HepG2 (cell line): ENCODE measurements around the gene PSD4. TPM values are rescaled to one million over a fixed set of nuclear protein-coding genes. Genes with fewer than 3 reads are reported as not detected.

Experiments used
- CBX2 ChIP-seq, 2 experiments: fragments of 200-600 bp in 1 of 2; sonication (generic); formaldehyde crosslinking in 1 of 2; IDR thresholded peaks; 2 replicates each; pipeline versions ENCODE4 v1.7.0 to v1.8.1; 2018 to 2022; ENCODE audit warnings: low read depth in 2 of 2, low read length in 1 of 2, mild to moderate bottlenecking in 1 of 2, missing genetic modification reagents in 1 of 2
- GABPA ChIP-seq, 2 experiments: IDR thresholded peaks; 2 replicates each; pipeline ENCODE4 v1.6.1; 2011 to 2016; ENCODE audit warnings: low read depth in 2 of 2, low read length in 1 of 2, missing biosample characterization in 1 of 2, missing genetic modification characterization in 1 of 2
- HNF4A ChIP-seq: sonication (generic); formaldehyde crosslinking; IDR thresholded peaks from 2 replicates; pipeline ENCODE4 v1.4.0; 2020; ENCODE audit warnings: missing genetic modification reagents
- HNRNPUL1 ChIP-seq: fragments of 200-400 bp; formaldehyde crosslinking; IDR thresholded peaks from 2 replicates; pipeline ENCODE4 v1.6.1; 2017; ENCODE audit warnings: low read depth, mild to moderate bottlenecking, low read length, moderate library complexity
- KAT8 ChIP-seq: IDR thresholded peaks from 2 replicates; pipeline ENCODE4 v1.6.1; 2016; ENCODE audit warnings: missing genetic modification reagents, missing compliant biosample characterization
- KDM2A ChIP-seq: sonication (generic); formaldehyde crosslinking; IDR thresholded peaks from 2 replicates; pipeline ENCODE4 v1.4.0; 2020; ENCODE audit warnings: low read depth, missing genetic modification reagents, borderline replicate concordance
- NFATC3 ChIP-seq: sonication (generic); formaldehyde crosslinking; IDR thresholded peaks from 2 replicates; pipeline ENCODE4 v1.5.1; 2020; ENCODE audit warnings: mild to moderate bottlenecking, missing genetic modification reagents
- RAD51 ChIP-seq: fragments of 450-650 bp; IDR thresholded peaks from 2 replicates; pipeline ENCODE4 v1.6.1; 2016; ENCODE audit warnings: borderline replicate concordance
- RBFOX2 ChIP-seq: fragments of 200-400 bp; formaldehyde crosslinking; IDR thresholded peaks from 2 replicates; pipeline ENCODE4 v1.6.1; 2017; ENCODE audit warnings: low read depth, mild to moderate bottlenecking, low read length
- SKI ChIP-seq: fragments of 450-650 bp; IDR thresholded peaks from one replicate; pipeline ENCODE4 v1.6.1; 2018; ENCODE audit warnings: mild to moderate bottlenecking; ENCODE audit not compliant: partially characterized antibody
- SNAI1 ChIP-seq: sonication (generic); formaldehyde crosslinking; IDR thresholded peaks from 2 replicates; pipeline ENCODE4 v1.5.0; 2020; ENCODE audit warnings: mild to moderate bottlenecking, missing genetic modification reagents, borderline replicate concordance
- SOX6 ChIP-seq, 2 experiments: fragments of 450-650 bp in 1 of 2; sonication (generic) in 1 of 2; formaldehyde crosslinking in 1 of 2; IDR thresholded peaks; 2 replicates each; pipeline versions ENCODE4 v1.4.0 to v1.6.1; 2017 to 2020; ENCODE audit warnings: antibody characterized with exemption in 1 of 2, mild to moderate bottlenecking in 1 of 2, missing genetic modification reagents in 1 of 2
- TAF1 ChIP-seq: sonication (generic); formaldehyde crosslinking; IDR thresholded peaks from 2 replicates; pipeline ENCODE4 v1.4.0; 2020; ENCODE audit warnings: missing genetic modification reagents
- THAP8 ChIP-seq: sonication (generic); formaldehyde crosslinking; IDR thresholded peaks from 2 replicates; pipeline ENCODE4 v1.5.1; 2020; ENCODE audit warnings: missing genetic modification reagents, mild to moderate bottlenecking, borderline replicate concordance
- ZBTB21 ChIP-seq: sonication (generic); formaldehyde crosslinking; IDR thresholded peaks from 2 replicates; pipeline ENCODE4 v1.4.0; 2020; ENCODE audit warnings: missing genetic modification reagents
- ZFP82 ChIP-seq: sonication (generic); formaldehyde crosslinking; IDR thresholded peaks from 2 replicates; pipeline ENCODE4 v1.5.1; 2020; ENCODE audit warnings: mild to moderate bottlenecking, missing genetic modification reagents, borderline replicate concordance
- ZNF383 ChIP-seq: sonication (generic); formaldehyde crosslinking; IDR thresholded peaks from 2 replicates; pipeline ENCODE4 v1.4.0; 2020; ENCODE audit warnings: missing genetic modification reagents, mild to moderate bottlenecking, borderline replicate concordance
- ZNF484 ChIP-seq: sonication (generic); formaldehyde crosslinking; IDR thresholded peaks from 2 replicates; pipeline ENCODE4 v1.5.1; 2020; ENCODE audit warnings: mild to moderate bottlenecking, low read depth, missing genetic modification reagents, borderline replicate concordance
- ZNF496 ChIP-seq: sonication (generic); formaldehyde crosslinking; IDR thresholded peaks from 2 replicates; pipeline ENCODE4 v1.8.1; 2023; ENCODE audit warnings: mild to moderate bottlenecking, moderate library complexity, missing genetic modification reagents; ENCODE audit not compliant: insufficient replicate concordance
- ZNF672 ChIP-seq: sonication (generic); formaldehyde crosslinking; IDR thresholded peaks from 2 replicates; pipeline ENCODE4 v1.8.1; 2022; ENCODE audit warnings: missing genetic modification reagents
- ZSCAN22 ChIP-seq: sonication (generic); formaldehyde crosslinking; IDR thresholded peaks from 2 replicates; pipeline ENCODE4 v1.4.0; 2020; ENCODE audit warnings: mild to moderate bottlenecking, missing genetic modification reagents
- ZXDC ChIP-seq: sonication (generic); formaldehyde crosslinking; IDR thresholded peaks from 2 replicates; pipeline ENCODE4 v1.5.0; 2020; ENCODE audit warnings: mild to moderate bottlenecking, missing genetic modification reagents
- polyA plus RNA-seq, 8 experiments: library from polyadenylated mRNA; depleted of rRNA in 3 of 8; stranded (reverse) in 7 of 8; unstranded in 1 of 8; fragments of >200 nt; fragmentation: Illumina TruSeq in 4 of 8; extraction: Trizol in 4 of 8; gene quantifications; 2 replicates each; pipeline versions ENCODE4 v1.2.1 to v1.2.3, GENCODE V29; 2011 to 2016; ENCODE audit warnings: low read depth in 4 of 8, missing spikeins in 1 of 8, mixed read lengths in 1 of 8; ENCODE audit not compliant: insufficient read depth in 1 of 8
- total RNA-seq, 5 experiments: library from RNA; depleted of rRNA; stranded (reverse); fragments of >200 nt; fragmentation: Illumina TruSeq; extraction: Trizol; gene quantifications; 2 replicates each; pipeline ENCODE4 v1.2.3, GENCODE V29; 2016; ENCODE audit warnings: low read depth in 1 of 5
- TF ChIP-seq, protein P1 (sequence below): IDR thresholded peaks from 2 replicates; pipeline ENCODE4 v1.6.1; 2012; ENCODE audit warnings: inconsistent platforms
- TF ChIP-seq, protein P2 (sequence below): IDR thresholded peaks from 2 replicates; pipeline ENCODE4 v1.6.1; 2018; ENCODE audit warnings: missing genetic modification reagents, mild to moderate bottlenecking, missing compliant biosample characterization
- TF ChIP-seq, protein P3 (sequence below): sonication (generic); formaldehyde crosslinking; IDR thresholded peaks from 2 replicates; pipeline ENCODE4 v1.4.0; 2020; ENCODE audit warnings: missing genetic modification reagents

PSD4 gene
- total and polyA plus RNA-seq, 2 of the 13 experiments (the other 11 are each of a cell fraction or from before 2014, with no cell fraction given), result 5.8 to 9.4 TPM

DNA sequence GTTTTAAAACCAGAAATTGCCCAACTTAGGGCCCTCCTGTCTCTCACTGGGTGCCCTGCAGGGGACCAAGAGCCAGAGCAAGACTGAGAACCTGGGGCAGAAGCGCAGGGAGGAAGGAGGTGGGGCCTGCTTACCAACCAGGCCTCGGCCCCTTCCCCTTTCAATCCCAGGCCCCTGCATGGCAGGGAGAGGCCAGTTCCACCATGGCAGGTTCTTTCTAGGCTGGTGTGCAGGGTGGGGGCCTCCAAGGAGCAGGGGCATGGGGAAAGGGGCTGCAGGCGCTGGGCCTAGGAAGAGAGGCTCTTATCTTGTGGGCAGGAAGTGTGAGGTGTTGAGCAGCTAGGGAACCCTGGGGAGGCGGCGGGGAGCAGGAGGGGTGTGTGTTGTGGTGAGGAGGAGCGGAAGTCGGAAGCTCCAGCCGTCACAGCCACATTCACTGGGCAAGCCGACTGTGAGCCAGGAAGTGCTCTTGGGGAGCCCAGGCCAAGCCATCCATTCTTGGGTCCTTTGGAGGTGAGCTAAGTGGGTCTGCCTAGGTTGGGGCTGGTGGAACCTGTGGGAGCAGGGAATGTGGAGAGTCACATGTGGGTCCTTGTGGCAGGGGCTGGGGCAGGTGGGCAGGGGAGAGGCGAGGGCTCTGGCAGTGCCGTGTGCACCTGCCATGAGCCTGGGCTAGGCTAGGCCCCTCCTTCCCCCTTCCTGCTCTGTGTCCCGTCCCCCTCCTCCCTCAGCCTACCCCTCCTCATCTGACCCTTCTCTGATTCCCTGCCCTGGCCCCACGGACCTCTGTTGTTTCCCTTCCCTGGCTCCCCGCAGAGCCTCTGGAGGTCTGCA, at the start of gene PSD4 (continued):
- TF ChIP-seq, protein P1, sequence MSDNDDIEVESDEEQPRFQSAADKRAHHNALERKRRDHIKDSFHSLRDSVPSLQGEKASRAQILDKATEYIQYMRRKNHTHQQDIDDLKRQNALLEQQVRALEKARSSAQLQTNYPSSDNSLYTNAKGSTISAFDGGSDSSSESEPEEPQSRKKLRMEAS, result no peak; the same call in 1 of the 2 replicates
- no peak for TF ChIP-seq ZNF383
- no peak for TF ChIP-seq THAP8 (CRISPR knock-in tag)
- peak; percentile 38; the same call in 1 of the 2 replicates for TF ChIP-seq RBFOX2
- TF ChIP-seq ZNF496, result no peak
- no peak for TF ChIP-seq ZSCAN22 (CRISPR knock-in tag)
- TF ChIP-seq ZXDC (CRISPR knock-in tag), result no peak
- no peak for TF ChIP-seq CBX2 (IDR thresholded peaks at IDR 0.05; ENCODE audit: low read depth, low read length)
- TF ChIP-seq CBX2 (CRISPR knock-in tag; IDR thresholded peaks at IDR 0.05; ENCODE audit: low read depth), result no peak
- TF ChIP-seq SNAI1 (CRISPR knock-in tag), result no peak
- TF ChIP-seq ZNF484 (CRISPR knock-in tag), result no peak
- TF ChIP-seq ZBTB21 (CRISPR knock-in tag), result no peak
- no peak for TF ChIP-seq ZFP82 (CRISPR knock-in tag)
- TF ChIP-seq, protein P2, sequence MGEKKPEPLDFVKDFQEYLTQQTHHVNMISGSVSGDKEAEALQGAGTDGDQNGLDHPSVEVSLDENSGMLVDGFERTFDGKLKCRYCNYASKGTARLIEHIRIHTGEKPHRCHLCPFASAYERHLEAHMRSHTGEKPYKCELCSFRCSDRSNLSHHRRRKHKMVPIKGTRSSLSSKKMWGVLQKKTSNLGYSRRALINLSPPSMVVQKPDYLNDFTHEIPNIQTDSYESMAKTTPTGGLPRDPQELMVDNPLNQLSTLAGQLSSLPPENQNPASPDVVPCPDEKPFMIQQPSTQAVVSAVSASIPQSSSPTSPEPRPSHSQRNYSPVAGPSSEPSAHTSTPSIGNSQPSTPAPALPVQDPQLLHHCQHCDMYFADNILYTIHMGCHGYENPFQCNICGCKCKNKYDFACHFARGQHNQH (CRISPR knock-in tag), result no peak
- peak; percentile 41 for TF ChIP-seq GABPA (IDR thresholded peaks at IDR 0.05; ENCODE audit: low read depth, low read length)
- TF ChIP-seq GABPA (CRISPR knock-in tag; IDR thresholded peaks at IDR 0.05; ENCODE audit: low read depth), result peak; percentile 57
- TF ChIP-seq SKI, result no peak
- 0 out of 2 replicates have a peak, but pooled peaks have one; percentile 20 for TF ChIP-seq KAT8
- TF ChIP-seq HNF4A, result no peak
- TF ChIP-seq RAD51, result no peak
- TF ChIP-seq, protein P3, sequence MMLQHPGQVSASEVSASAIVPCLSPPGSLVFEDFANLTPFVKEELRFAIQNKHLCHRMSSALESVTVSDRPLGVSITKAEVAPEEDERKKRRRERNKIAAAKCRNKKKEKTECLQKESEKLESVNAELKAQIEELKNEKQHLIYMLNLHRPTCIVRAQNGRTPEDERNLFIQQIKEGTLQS (CRISPR knock-in tag), result no peak
- no peak for TF ChIP-seq HNRNPUL1
- TF ChIP-seq TAF1 (CRISPR knock-in tag), result no peak
- TF ChIP-seq SOX6 (IDR thresholded peaks at IDR 0.05), result no peak
- TF ChIP-seq SOX6 (CRISPR knock-in tag; IDR thresholded peaks at IDR 0.05), result no peak
- peak; percentile 23 for TF ChIP-seq KDM2A (CRISPR knock-in tag)
- no peak for TF ChIP-seq NFATC3 (CRISPR knock-in tag)
- no peak for TF ChIP-seq ZNF672 (CRISPR knock-in tag)
